CD4-positive, alpha-beta T cell treated with Interleukin-1 beta for 1 hour (primary cell): ENCODE results near the gene TSR2.
"Not testable (repeated sequence)": the region's sequence is repeated elsewhere in the genome, so short reads cannot be mapped to it uniquely, and the experiment has no call there.

Experiments
- DNase-seq, 2 donors: peaks; one replicate each; pipeline ENCODE4 v3.0.0-alpha.2; 2020 to 2022

TSR2 gene

GRCh38 chrX:54473993-54474859 is 34.0 kb downstream of the TSR2 start:
- DNase-seq: no peak

- no peak for DNase-seq
Observed at GRCh38 chrX:54479136-54480111, 39.2 kb downstream of the TSR2 start.

DNA sequence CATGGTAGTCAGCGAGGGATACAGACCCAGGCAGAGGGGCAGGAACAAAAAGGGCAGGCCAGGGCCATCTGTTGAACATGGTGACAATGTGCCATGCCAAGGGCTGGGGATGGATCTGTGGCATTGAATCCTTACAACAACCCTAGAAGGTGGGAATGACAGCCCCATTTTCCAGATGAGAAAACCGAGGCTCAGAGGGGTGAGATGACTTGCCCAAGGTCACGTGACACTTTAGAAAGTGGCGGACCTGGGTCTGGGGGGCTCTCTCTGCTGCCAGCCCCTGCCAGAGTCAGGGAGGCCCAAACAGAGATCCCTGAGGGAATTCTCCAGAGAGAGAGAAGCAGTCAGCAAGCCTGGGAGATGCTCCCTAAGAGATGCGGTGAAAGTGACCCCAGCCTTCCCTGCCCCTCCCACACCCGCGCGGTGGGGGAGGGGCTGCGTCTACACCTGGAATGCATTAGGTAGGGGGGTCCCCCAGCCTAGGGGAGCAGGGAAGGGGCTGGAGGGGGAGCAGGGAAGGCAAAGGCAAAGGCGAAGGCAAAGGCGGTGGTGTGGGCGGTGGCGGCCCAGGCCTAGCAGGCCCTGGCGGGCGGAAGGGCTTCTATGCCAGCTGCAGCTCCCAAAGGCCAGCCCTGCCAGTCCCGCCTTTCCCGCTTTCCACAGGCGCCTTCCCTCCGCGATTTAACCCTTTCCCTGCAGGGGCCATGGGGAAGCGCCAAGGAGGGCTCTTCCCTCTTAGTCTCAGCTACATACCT is 42.8 kb downstream of the TSR2 start:
- no peak for DNase-seq

DNA sequence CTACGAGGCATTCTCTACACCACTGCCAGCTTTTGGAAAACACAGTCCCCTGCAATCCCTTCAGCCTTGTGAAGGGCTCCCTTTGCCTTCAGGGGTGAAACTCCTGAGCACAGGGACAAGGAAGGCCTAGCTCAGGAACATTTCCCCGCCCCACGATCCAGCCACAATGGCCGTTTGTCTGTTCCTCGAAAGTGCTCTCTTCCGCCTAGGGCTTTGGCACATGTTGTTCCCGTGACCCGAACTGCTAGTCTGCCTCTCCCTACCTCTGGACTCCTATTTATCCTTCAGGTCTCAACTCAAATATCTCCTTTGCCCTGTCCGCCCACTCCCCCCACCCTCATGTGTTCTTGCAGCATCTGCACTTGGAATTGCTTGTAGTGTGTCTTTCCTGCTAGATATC is 43.7 kb downstream of the TSR2 start:
- DNase-seq: no peak

- DNase-seq: no peak
Observed at GRCh38 chrX:54484666-54485065, 44.5 kb downstream of the TSR2 start.

GRCh38 chrX:54489819-54490218 is 49.6 kb downstream of the TSR2 start:
- DNase-seq: not testable (repeated sequence)

- DNase-seq: no peak
Observed at GRCh38 chrX:54492340-54492739, 52.1 kb downstream of the TSR2 start.

DNA sequence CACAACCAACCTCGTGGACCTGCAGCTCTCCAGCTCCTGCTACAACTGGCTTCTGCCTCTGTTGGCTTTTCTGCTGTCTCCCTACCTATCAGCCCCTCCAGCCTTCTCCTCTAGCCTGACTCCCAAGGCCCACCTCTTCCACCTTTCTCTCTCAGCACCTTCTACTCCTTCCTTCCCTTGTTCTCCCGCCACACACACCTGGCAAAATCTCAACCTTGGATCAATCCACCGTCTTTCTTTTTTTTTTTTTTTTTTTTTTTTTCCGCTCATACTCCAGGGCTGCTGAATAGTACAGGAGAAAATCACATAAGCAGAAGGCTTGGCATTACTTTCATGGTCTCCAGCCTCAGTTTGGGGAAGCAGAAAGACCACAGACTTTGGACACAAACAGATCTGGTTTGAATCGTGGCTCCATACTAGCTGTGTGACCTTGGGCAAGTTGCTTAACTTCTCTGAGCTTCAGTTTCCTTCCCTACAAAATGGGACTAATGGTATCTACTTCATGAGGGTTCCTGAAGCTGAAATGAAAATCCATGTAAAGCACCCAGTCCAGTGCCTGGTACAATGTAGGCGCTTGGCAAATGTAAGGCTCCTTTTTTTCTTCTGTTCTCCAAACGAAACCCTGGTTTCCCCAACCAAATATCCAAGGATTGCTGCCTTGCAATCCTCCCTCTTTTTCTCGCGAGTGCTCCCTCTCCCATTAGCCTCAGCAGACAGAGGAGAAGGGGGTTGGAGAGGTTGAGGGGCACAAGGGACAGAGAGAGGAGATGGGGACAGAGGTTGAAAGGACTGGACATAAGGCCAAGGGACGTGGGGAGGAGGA is 54.2 kb downstream of the TSR2 start:
- DNase-seq: no peak
